ENCODE data around the gene AHDC1. TPM values are rescaled to one million over a fixed set of nuclear protein-coding genes. Genes with fewer than 3 reads are reported as not detected.

Gene AHDC1
- total RNA-seq, 1 donor from 2014 or later = 11.9 TPM

DNA sequence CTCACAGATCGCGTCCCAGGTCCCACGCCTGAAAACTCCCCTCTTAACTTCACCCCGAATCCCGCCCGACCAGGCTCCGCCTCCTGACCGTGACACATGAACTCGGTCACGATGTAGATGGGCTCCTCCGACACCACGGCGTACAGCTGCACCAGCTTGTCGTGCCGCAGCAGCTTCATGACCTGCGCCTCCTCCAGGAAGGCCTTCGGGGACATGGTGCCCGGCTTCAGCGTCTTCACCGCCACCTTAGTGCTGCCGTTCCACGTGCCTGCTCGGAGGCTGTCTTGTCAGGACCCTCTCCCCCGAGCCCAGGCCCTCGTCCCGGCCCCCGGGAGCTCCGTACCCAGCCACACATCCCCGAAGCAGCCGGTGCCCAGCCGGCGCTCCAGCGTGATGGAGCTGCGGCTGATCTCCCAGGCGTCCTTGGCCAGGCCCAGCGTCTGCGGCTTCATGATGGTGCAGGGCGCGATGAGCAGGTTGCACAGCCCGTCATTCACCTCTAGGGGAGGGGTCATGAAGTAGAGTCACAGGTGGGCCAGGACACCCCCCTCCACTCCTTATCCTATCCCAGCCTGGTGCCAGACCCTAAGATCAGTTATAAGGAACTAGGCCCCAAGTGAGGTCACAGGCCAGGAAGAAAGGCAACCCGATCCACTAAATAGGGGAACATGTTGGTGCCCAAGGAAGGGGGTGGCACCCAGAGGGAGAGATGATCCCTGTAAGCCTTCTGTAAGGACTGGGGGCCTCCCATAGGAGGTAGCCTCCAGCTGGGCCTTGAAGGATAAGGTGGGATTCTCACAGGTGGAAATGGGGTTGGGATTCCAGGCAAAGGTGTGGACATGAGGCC is 11.6 kb upstream of the AHDC1 start:
- DNase-seq = no peak

DNA sequence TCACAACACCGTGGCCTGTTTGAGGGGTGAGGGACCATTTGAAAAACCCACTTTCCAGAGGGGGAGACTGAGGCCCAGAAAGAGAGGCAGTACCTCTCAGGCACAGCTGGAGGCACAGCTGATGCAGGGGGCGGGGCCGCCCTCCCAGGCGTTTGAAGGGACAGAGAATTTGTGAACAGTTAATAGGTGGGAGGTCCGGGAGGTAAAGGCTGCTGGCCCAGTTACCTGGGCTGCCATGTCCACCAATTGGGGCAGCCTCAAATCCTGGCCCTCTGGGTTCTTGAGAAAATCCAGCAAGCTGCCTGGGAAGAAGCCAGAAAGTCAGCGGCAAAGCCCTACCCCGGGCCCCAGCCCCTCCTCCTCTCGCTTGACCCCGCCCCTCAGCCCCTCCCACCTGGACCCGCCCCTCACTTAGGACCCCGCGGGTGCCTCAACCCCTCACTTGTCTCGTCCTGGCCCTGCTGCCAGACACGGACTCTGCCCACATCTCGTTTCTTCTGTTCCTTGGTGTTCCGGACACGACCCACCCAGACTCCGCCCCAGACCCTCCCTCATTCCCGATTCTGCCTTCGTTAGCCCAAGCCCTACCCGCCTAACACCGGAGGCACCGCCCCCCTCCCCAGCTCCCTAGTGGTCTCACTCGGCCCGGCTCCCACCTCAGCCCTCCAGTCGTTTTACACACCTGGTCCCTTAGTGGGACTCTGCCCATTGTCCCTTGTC is 10.8 kb upstream of the AHDC1 start:
- no peak for DNase-seq

- no peak for DNase-seq
These were observed 10.2 kb upstream of the AHDC1 start for GRCh38 chr1:27614043-27614624.

- no peak for DNase-seq
These were observed 8.8 kb upstream of the AHDC1 start for GRCh38 chr1:27612718-27613117.

DNA sequence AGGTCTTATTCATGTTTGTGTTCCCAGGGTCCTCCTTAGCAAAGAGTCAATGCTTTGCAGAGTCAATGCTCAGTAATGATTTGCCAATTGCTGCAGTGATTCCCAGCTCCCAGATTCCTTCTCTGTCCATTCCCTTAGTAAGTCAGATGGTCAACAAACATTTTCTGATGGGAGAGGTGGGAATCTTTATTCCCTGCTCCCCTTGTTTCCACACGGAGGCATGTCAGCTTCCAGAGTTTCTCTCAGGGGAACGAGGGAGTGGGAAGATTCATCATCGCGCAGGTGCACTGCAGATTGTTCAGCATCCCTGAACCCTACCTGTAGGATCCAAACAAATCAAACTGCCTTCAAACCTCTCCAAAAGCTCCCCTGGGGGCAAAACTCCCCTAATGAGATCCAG is 7.5 kb upstream of the AHDC1 start:
- no peak for DNase-seq

DNA sequence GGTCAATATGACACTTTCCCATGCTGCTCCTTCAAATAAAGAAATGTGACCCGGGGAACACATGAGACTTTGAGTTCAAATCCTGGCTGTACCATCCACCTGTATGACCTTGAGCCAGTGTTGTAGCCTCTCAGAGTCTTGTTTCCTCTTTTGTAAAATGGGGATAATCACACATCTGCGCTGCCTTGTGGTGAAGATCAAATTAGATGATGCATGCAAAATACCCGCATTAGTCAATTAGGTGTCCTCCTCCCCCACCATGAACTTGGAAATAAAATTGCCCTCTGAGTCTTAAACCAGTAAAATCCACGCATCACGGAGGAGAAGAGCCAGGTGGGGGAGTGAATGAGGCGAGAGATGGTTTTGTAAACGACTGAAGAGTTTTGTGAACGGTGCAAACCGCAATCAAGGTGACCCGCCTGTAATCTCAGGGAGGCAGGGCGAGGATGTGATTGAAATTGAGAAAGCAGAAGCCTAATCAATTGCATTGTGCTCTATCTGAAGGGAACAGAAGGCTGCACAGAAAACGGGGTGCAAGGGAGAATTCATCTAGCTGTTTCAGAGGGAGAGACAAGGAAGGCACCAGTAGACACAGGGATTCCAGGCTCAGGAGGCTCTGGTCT is 5.8 kb upstream of the AHDC1 start:
- no peak for DNase-seq

- DNase-seq = no peak
These were observed 5.2 kb upstream of the AHDC1 start for GRCh38 chr1:27609210-27609555.

DNA sequence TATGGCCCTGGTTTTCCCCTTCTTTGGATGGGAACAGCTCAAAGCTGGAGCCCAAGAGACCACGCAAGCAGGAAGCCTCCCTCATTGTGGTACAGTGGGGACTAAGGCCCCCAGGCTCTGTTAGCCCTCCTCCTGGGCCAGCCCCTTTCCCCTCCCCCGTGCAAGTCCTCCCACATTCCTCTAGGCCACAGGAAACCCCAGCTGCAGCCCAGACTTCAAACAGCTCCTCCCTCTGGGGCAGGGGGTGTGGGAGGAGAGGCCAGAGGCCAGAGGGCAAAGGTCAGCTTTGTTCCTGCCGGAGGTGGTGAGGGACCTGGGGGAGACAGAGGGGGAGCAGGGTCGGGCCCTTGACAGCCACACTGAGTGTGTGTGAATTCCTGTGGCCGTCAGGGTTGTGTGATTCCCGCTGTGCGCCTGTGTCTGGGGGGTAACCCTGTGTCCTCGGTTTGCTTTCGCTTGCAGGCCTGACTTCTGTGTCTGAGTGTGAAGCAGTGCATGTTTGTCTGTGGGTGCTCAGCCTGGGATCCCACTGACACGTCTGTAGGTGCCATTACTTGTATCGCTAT is 3.4 kb upstream of the AHDC1 start:
- no peak for DNase-seq

- DNase-seq = no peak
These were observed 2.8 kb upstream of the AHDC1 start for GRCh38 chr1:27606708-27607238.

DNA sequence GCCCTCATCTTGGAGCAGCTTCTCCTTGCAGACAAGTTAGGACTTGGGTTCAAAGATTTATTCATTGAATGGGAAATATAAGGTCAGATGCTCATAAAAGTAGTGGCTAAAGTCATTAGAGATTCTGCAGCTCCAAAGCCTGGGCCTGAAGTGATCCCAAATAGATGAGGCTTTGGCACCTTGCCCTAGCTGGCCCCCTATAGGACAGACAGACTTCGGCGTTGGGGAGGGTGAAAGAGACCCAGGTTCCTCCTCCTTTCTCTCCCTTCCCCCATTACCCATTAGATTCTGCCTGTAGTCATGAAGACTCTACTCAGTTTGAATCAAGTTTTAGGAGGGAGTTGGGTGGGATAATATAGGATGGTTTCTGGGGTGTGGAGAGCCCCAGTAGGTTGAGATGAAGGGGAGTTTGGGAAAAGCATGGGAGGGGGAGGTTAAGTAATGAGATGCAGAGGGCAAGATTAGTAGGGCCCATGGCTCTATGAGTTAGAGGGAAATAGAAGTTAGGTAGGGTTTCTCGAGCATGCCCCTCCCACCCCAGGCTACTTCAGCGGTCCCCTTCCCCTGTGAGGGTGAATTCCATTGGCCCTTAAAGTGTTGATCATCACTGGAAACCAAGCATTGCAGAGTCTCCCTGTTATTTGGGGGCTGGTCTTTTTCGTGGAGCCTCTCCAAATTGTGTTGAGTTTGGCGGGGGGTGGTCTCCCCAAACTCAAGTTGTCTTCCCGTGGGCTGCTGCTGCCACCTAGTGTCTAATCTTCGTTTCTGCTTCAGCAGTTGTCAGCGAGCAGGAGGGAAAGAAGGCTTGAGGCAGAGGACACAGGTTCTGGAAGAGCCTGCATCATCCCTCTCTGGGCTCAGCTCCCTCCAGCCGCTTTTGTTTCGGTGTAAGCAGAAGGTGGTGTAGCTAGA is 2.1 kb upstream of the AHDC1 start:
- no peak for DNase-seq

GRCh38 chr1:27605300-27605766 is 1.4 kb upstream of the AHDC1 start:
- DNase-seq = no peak

DNA sequence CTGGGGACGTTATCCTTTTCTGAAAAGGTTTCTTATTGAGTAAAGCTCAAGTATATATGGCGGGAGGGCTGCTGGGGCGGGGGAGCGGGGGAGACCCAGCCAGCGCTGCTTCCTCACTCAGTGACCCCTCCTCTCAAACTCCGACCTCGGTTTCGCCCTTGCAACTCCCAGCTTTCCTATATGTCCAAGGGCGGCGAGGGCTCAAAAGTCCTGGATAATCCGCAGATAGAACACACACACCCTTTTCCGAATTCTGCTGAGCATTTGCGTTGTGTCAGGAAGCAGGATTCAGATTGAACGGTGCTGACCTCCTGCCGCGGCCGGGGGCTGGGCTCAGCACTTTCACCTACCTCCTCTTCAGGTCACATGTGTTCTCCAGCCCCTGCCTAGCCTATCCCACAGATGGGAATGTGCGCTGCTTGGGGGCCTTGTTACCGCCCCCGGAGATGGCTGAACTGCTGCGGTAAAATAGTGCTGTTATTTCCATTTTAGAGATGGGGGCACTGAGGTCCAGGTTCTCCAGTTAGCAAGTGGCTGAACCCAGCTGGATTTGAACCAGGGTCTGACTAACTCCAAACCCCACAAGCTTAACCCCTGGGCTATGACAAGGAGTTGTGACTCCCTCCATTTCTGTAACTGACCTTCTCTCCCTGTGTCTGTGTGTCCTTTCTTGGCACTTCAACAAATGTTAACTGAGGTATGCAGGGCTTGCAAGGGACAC is 795 bp upstream of the AHDC1 start:
- no peak for DNase-seq

- DNase-seq = no peak
These were observed 649 bp downstream of the AHDC1 start for GRCh38 chr1:27603309-27603680.

- no peak for DNase-seq
These were observed 1.3 kb downstream of the AHDC1 start for GRCh38 chr1:27602462-27603308.

DNA sequence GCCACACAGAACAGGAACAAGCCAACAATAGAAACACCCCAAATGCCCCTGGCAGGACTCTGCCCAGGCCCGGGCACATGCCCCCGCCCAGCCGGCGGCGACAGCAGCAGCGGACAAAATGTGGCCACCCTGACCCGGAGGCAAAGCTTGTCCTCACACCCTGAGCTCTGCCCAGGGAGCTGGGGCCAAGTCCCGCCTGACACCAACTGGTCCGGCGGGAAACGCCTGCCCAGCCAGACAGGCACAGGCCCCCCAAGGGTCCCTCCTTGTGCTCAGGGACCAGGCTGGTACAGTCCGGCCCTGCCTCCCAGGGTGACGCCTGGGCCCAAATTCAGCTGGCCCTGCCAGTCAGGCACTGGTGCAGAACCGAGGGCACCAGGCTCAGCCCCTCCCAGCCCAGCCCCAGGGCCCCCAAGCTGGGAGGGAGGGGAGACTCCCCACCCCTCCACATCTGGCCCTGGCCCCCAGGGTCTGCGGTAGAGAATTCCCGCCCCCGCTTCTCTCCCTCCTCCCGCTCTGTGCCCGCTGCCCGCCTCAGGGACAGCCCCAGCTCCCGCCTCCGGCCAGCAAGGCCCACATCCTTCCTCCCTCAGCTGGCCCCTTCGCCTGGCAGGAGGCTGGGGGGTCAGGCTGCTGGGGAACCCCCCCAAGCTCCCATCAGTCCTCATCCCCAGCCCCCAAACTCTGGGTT is 2.0 kb downstream of the AHDC1 start:
- peak; percentile 57 for DNase-seq

DNA sequence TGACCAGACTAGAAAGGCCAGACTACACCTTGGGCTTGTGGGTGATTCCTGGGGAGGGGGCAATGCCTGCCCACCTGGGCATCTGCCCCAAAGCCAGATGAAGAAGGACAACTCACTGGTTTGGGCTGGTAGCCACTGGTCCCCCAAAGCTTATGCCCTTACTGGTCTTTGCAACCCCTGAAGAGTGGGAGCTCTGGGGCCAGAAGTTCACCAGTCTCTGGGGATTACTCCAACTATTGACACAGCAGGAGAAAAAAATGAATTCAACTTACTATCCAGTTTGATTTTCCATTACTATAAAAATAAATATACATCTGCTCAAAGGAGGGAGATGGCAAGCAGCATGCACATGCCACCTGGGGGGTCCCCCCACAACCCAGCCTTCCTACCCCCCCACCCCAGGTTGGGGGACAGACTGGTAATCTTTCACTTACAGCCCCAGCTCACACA is 2.6 kb downstream of the AHDC1 start:
- no peak for DNase-seq

- DNase-seq = no peak
These were observed 3.3 kb downstream of the AHDC1 start for GRCh38 chr1:27600498-27601175.

All from occipital lobe (tissue), 2 donors.